PFSK-1 (cell line): Measurements from ENCODE around the gene ABITRAM.

Source experiments
- POLR2AphosphoS5 ChIP-seq: IDR thresholded peaks from 2 replicates; pipeline ENCODE4 v1.6.1; 2012; ENCODE audit warnings: low read depth, mild to moderate bottlenecking, control low read depth, low read length, moderate library complexity
- TAF1 ChIP-seq: IDR thresholded peaks from 2 replicates; pipeline ENCODE4 v1.6.1; 2012; ENCODE audit warnings: low read length, control low read depth, borderline replicate concordance; ENCODE audit not compliant: insufficient read depth

DNA sequence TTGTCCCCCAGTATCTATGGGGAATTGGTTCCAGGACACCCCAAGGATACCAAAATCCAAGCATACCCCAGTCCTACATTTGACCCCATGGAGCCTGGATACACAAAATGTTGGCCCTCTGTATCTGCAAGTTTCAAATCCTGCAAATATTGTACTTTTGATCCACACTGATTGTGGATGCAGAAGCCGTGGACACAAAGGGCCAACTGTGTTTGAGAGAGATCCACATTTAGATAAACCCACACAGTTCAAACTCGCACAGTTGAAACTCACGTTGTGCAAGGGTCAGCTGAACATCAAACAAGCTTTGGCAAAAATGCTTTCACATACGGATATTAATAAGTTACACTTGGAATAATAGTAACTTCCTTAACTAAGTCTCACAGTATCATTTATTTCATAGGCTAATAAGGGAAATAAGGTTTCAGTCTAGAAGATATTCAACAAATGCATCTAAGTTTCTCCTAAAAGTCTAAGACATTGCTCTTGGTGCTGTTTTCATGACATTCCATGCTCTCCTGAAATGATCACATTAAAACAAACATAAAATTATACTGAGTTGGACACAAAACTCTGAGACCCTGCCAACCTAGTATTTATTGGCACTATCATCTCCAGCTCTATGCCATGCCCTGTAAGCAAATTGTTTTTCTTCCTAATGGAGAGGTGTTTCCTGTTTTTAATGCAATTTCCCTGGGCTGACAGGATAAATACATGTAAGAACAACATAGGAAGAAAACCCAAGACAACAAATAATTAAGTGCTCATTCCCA, 39.8 kb upstream of the ABITRAM start:
- TF ChIP-seq TAF1 (no peak), POLR2AphosphoS5 (no peak)
